ENCODE results near the gene TEX35.
A peak's percentile ranks its signal among the peaks of the same experiment; 100 is the strongest.

- TF ChIP-seq, protein P1, sequence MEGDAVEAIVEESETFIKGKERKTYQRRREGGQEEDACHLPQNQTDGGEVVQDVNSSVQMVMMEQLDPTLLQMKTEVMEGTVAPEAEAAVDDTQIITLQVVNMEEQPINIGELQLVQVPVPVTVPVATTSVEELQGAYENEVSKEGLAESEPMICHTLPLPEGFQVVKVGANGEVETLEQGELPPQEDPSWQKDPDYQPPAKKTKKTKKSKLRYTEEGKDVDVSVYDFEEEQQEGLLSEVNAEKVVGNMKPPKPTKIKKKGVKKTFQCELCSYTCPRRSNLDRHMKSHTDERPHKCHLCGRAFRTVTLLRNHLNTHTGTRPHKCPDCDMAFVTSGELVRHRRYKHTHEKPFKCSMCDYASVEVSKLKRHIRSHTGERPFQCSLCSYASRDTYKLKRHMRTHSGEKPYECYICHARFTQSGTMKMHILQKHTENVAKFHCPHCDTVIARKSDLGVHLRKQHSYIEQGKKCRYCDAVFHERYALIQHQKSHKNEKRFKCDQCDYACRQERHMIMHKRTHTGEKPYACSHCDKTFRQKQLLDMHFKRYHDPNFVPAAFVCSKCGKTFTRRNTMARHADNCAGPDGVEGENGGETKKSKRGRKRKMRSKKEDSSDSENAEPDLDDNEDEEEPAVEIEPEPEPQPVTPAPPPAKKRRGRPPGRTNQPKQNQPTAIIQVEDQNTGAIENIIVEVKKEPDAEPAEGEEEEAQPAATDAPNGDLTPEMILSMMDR (conservative IDR thresholded peaks at IDR 0.05; ENCODE audit: low read length), result peak; percentile 94
- TF ChIP-seq EZH2phosphoT487 (IDR thresholded peaks at IDR 0.05; ENCODE audit: borderline replicate concordance, low read depth, low read length), result no peak
These were observed 29.8 kb downstream of the TEX35 start for GRCh38 chr1:178542554-178543289.
